HG03280 (cell line): Measurements from ENCODE around the gene HIP1R.
"Not testable (repeated sequence)": the region's sequence is repeated elsewhere in the genome, so short reads cannot be mapped to it uniquely, and the experiment has no call there.

Source experiments
- ATAC-seq: cut with Tn5 transposase; IDR thresholded peaks from one replicate; pipeline ENCODE4 v1.9.1; 2021; ENCODE audit warnings: mild to moderate bottlenecking, moderate library complexity; ENCODE audit not compliant: unreplicated experiment

The HIP1R gene

DNA sequence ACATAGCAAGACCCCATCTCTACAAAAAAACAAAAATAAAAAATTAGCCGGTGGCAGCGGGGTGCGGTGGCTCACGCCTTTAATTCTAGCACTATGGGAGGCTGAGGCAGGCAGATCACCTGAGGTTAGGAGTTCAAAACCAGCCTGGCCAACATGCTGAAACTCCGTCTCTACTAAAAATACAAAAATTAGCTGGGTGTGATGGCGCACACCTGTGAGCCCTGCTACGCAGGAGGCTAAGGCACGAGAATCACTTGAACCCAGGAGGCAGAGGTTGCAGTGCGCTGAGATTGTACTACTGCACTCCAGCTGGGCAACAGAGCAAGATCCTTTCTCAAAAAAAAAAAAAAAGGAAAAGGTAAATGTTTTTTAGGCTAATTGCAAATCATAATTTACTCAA is 57.5 kb downstream of the HIP1R start:
- ATAC-seq: not testable (repeated sequence)

DNA sequence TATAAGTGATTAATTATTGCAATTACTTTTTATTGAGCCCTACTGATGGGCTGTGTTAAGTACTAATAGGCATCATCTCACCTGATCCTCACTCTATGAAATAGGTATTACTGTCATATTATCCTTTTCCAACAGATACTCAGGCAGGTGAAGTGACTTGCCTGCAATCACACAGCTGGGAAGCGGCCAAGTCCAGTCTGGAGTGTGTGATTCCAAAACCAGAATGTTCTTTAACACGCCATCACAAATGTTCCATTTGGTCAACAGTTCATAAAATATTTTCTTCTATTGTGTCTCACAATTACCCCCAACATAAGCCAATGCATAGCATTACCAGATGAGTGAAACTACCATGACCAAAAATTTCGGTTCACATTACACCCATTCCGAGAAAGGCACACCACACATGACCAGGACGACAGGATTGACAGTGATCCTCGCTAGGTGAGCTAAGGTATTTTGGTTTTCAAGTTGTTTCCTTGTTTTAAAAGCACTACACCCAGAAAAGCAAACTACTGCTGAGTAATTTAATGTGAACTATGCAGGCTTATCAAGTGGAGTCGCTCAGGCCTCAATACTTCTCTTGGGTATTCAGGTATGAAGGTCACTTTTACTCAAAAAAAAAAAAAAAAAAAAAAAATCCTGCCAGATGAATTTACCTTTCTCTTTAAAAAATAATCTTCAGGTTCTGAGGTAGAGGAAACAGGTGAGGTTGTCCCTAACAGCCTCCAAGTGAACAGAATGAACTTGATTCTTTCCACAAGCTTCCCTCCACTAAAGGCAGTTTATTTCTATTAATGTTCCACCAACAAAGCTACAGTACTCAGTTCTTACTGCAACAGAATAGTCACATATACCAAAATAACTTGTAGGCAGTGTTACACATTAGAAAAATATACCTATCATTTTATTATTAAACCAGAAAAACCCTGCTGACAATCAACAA is 58.2 kb downstream of the HIP1R start:
- ATAC-seq: no peak

DNA sequence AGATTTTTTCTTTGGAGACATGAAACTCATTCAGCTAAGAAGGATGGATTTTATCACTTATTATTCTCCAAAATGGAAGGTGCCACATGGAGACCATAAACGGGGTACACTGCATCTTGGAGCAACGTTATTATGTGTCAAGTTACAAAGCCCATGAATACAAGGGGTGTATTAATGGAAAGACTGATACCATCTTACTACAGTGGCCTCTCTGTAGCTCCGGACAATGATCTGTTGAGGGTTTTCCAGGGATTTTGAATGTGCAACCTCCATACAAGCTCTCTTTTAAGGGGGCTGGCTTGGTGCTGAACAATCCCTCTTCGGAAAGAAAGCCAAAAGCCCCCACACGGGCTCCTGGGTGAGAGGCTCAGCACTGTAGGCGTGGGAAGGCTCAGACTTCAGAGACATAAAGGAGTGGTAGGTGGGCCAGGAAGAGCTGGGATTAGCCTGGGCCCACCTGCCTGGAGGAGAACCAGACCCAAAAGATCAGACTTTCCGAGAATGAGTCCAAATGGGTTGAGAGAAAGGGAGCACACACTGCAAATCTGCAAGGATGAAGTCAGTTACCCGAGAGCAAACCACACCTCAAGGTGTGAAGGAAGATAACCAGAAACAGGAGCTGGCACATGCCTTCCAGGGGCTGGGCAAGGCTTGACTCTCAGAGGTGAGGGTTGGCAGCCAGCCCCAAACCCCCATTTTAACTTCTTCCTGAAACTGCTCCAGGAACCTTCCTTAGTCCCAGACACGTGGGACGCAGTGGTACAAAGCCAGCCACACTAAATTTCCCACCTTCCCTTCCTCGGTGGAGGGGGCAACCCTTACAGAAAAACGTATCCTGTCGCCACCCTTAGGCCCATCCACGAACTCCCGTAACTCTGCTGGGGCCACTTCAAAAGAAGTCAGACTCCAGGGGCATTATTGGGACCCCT is 59.2 kb downstream of the HIP1R start:
- no peak for ATAC-seq

DNA sequence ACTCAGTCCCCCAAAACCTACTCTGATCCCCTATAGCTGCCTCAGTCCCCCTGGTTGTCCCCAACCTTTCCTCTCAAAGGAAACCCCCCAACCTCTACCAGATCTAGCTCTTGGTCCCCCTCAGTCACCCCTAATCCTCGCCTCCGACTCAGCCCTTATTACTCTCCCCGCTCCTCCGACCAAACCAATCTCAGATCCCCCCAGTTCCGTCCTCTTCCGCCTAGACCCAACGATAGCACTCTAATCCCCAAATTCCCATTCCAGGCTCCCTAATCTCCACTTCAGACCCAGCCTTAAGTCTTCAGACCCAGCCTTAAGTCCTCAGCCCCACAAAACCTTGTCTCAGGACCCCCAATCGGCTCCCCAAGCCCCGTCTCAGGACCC is 60.1 kb downstream of the HIP1R start:
- no peak for ATAC-seq

DNA sequence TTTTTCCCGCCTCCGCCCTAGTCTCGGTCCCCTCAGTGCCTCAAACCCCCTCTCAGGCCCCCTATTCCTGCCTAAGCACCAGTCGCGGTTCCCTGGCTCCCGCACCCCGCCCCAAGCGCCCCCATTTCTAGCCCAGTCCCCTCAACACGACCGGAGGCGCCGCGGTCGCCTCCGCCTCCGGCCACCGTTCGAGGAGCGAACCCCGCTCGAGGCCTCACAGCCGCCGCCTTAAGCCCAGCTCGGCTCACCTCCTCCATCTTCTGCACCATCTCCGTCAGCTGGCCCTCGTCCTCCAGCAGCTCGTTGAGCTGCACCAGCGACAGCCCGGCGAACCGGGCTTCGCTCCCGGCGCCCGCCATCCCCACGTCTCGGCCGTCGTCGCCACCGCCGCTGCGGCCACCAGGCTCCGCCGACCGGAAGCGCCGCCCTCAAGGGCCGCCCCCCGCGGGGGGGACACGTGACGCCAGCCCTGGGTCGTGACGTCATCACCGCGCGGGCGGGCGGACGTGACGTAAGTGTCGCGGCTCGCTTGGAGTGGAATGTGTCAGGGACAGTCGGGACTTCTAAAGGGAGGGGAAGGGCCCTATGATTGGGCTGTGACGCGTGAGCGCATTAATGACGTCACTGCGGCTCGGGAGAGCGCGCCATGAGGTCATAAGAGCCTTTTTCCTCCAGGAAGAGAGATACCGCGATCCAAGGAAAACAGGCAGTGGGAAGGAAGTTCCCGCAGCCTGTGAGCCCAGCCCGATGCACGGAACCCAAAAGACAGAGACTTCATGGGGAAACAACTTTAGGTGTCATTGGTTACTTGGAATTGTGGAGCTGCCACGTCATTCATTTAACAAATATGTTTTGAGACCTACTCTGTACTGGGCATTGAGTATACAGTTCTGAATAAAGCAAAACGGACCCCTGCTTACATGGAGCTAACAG is 60.7 kb downstream of the HIP1R start, which contains the start of gene VPS37B:
TSS of gene VPS37B (minus strand) at position 421 of the 933 bp plus-strand sequence. CDS start at position 359, 62 bp downstream.
- peak; percentile 64 for ATAC-seq

DNA sequence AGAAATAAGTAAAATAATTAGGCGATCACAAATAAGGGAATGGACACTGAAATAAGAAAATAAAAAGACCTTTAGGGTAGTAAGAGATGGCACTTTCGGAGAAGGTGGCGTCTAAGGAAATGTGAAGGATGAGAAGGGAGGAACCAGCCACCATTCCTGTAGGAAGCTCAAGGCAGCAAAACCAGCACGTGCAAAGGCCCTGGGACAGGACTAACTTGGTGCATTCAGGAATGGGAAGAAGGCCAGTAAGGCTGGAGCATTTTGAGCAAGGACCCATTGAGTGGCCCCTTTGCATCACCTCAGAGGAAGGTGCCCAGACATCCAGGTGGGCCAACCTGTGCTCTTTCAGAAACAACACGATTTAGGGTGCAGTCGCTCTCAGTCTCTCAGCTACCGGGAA is 61.4 kb downstream of the HIP1R start:
- no peak for ATAC-seq

DNA sequence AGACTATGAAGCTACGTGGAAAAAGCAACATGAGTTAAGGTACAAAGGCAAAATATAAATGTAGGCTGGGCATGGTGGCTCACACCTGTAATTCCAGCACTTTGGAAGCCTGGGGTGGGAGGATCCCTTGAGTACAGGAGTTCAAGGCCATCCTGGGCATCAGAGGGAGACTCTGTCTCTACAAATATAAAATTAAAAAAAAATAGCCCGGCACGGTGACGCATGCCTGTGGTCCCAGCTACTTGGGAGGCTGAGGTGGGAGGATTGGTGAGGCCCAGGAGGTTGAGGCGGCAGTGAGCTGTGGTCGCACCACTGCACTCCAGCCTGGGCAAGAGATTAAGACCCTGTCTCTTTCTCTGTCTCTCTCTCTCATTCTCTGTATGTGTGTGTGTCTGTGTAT is 64.6 kb downstream of the HIP1R start:
- no peak for ATAC-seq

DNA sequence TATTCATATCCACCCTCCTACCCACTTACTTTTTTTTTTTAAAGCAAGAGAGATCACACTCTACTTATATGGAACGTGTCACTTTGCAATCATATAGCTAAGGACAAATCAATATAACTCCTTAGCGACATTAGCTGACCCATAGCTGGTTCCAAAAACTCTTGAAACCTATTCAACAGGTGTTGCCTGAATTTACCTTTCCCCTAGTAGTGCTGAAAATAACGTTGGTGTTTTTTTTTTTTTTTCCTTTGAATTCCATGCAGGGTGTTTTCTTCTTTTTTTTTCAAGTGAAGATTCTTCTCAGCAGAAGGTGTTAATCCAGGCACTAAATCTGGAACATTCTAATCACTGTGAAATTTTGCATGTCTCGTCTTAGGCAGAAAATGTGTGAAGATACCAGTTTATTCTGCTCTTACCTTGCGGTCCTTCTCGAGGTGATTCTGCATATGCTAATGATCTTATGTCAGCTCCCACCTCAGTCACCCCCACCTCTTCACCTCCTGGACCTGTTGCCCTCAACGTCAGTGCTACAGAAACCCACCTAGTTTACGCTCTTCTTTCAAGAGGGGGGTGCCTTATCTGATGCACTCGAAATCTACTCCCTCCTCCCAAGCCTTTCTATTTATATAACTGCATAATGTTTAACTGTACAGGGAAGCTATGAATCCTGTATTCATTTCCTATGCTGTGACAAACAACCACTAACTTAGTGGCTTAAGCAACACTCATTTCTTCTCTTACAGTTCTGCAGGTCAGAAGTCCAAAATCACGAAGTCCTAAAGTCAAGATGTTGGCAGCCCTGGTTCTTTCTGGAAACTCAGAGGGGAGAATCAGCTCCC is 67.8 kb downstream of the HIP1R start:
- ATAC-seq: no peak

DNA sequence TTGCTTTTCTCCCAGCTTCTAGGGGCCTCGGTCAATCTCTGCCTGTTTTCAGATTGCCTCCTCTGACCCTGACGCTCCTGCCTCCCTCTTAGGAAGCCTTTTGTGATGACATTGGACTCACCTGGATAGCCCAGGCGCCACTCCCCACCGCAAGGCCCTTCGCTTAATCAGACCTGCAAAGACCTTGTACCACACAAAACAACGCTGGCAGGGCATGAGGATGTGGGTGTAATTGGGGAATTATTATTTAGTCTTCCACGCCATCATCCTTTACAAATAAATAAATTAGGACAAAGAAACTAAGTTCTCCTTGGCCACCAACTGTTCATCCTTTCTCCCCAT is 68.4 kb downstream of the HIP1R start:
- ATAC-seq: no peak

DNA sequence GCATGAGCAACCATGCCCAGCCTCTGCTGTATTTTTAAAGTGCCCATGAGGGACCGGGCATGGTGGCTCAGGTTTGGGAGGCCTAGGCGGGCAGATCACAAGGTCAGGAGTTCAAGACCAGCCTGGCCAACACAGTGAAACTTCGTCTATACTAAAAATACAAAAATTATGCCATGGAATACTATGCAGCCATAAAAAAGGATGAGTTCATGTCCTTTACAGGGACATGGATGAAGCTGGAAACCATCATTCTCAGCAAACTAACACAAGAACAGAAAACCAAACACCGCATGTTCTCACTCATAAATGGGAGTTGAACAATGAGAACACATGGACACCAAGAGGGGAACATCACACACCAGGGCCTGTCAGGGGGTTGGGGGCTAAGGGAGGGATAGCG is 70.0 kb downstream of the HIP1R start:
- not testable (repeated sequence) for ATAC-seq

DNA sequence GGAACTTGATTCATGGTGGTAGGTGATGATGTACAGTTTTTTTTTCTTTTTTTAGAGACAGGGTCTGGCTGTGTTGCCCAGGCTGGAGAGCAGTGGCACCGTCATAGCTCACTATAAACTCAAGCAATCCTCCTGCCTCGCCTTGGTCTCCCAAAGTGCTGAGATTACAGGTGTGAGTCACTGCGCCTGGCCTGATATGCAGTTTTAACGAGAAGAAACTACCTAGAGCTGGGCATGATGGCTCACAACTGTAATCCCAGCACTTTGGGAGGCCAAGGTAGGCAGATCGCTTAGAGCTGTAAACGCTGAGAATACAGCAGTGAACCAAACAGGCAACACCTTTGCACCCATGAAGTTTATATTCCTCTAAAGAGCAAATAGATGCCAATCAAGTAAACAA is 73.7 kb downstream of the HIP1R start:
- ATAC-seq: no peak

DNA sequence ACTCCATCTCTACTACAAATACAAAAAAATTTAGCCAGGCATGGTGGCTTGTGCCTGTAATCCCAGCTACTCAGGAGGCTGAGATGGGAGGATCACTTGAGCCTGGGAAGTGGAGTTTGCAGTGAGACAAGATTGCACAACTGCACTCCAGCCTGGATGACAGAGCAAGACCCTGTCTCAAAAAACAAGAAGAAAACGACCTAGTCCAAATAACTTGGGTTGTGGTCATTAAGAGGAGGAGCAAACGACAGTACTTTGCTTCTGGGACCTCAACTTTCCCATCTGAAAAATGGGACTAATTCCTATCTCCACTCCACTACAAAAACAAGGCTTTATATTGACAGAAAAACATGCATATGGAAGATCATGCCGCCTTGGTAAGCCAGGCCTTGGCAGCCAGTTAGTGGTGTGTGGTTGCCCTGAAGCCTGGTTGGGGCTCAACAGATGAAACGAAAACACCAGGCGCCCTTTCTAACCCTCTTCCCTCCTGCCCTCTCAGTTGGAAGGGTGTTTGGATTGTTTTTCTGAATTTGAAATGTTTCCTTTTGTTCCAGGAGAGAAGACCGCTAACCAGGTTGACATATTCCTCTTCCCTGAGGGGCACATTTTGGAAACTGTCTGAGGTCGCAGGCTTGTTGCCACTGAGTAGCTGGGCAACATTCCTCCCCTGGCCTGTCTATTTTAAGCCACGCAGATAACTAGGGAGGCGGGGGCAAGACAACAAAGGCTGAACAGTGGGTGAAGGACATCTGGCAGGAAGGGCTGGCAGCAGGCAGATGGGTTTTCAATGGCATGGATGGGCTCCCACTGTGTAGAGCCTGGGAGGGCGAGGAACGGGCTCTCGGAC is 74.4 kb downstream of the HIP1R start:
- no peak for ATAC-seq
